HUES6 (cell line): ENCODE data around the gene ZNF76.
"Not testable (repeated sequence)": the region's sequence is repeated elsewhere in the genome, so short reads cannot be mapped to it uniquely, and the experiment has no call there.

Experiments
- H3K27ac ChIP-seq: 2 replicates; pipeline ENCODE4 v1.7.0; 2013; ENCODE audit warnings: low read depth, mild to moderate bottlenecking, low read length, inconsistent platforms
- H3K27me3 ChIP-seq: 2 replicates; pipeline ENCODE4 v1.6.1; 2013; ENCODE audit warnings: low read length; ENCODE audit not compliant: control insufficient read depth, insufficient read depth
- H3K36me3 ChIP-seq: 2 replicates; pipeline ENCODE4 v1.6.1; 2013; ENCODE audit warnings: low read length; ENCODE audit not compliant: control insufficient read depth, insufficient read depth
- H3K4me1 ChIP-seq: 2 replicates; pipeline ENCODE4 v1.6.1; 2013; ENCODE audit warnings: low read length; ENCODE audit not compliant: control insufficient read depth, insufficient read depth
- H3K4me3 ChIP-seq: 2 replicates; pipeline ENCODE4 v1.5.1; 2013; ENCODE audit warnings: low read depth, low read length
- H3K9ac ChIP-seq: one replicate; pipeline ENCODE4 v1.6.1; 2013; ENCODE audit warnings: mild to moderate bottlenecking, low read length
- H3K9me3 ChIP-seq: 2 replicates; pipeline ENCODE4 v1.6.1; 2013; ENCODE audit warnings: low read depth, low read length; ENCODE audit not compliant: control insufficient read depth, insufficient read depth

ZNF76 gene

DNA sequence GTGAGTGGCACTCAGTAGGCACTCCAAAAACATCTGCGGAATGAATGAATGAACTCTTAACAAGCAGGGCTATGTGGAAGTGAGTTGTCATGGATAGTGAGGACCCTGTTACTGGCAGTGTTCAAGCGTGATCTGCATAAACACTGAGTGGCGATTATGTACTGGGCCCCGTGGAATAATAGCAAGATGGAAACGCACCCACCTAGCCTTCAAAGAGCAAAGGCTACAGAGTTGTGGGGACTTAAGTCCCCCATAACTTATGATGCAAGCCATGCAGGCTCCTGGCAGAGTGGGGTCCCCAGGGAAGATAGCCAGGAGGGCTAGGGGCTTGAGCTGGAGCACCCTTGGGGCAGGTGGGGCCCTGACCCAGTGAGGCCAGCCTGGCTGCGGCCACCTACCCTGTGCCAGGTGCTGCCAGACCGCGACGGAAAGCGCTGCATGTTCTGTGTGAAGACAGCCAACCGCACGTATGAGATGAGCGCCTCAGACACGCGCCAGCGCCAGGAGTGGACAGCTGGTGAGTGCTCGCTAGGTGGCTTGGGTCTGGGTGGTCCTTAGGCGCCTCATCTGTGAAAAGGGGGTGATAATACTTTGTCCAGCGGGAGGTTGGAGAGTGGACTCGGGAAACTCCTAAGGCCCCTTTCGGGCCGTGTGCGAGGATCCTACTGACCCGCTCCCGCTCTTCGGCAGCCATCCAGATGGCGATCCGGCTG is 58.1 kb downstream of the ZNF76 start:
- peaks cover 4% of the 10 kb centered on the region; the same call in 1 of the 2 replicates for H3K36me3 ChIP-seq
- no peak overlapping the region for H3K27ac ChIP-seq
- peak overlapping the region; percentile 71 for H3K4me3 ChIP-seq
- H3K4me1 ChIP-seq = peaks cover 9% of the 10 kb centered on the region
- H3K9me3 ChIP-seq = no peaks in the 10 kb centered on the region
- H3K9ac ChIP-seq = peak overlapping the region; percentile 57
- H3K27me3 ChIP-seq = peaks cover 22% of the 10 kb centered on the region

DNA sequence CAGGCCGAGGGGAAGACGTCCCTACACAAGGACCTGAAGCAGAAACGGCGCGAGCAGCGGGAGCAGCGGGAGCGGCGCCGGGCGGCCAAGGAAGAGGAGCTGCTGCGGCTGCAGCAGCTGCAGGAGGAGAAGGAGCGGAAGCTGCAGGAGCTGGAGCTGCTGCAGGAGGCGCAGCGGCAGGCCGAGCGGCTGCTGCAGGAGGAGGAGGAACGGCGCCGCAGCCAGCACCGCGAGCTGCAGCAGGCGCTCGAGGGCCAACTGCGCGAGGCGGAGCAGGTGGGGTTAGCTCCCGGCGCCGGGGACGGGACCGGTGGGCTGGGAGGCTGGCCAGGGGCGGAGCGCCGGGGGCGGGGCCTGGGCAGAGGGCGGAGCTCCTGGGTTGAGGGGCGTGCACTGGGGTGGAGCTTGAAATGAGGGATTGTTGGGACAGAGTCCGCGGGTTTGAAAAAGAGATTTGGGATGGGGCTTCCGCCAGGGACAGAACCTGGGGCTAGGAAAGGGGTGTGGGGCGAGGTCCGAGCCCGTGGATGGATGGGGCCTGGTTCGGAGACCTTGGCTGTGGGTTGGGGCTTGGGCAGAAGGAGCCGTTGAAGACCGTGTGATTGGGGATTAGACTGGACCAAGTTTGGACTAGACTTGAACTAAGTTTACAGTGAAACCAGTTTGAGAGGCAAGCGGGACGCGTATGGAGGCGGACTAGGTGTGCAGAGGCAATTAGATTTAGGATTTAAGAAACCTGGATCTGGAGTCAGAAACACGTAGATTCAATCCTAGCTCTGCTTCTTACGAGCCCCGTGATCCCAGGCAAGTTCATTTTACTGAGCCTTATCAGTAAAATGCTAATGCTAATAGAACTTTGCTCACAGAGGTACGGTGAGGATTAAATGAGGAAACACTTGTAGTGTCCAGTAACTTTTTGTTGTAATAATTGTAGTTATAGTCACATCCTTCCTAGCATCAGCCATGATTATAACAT is 58.9 kb downstream of the ZNF76 start:
- Histone ChIP-seq H3K9ac (peak overlapping the region; percentile 57), H3K27me3 (peaks cover 22% of the 10 kb centered on the region), H3K9me3 (no peaks in the 10 kb centered on the region), H3K4me3 (peak overlapping the region; percentile 71), H3K36me3 (peaks cover 4% of the 10 kb centered on the region; the same call in 1 of the 2 replicates), H3K4me1 (peaks cover 9% of the 10 kb centered on the region), H3K27ac (no peak overlapping the region)

DNA sequence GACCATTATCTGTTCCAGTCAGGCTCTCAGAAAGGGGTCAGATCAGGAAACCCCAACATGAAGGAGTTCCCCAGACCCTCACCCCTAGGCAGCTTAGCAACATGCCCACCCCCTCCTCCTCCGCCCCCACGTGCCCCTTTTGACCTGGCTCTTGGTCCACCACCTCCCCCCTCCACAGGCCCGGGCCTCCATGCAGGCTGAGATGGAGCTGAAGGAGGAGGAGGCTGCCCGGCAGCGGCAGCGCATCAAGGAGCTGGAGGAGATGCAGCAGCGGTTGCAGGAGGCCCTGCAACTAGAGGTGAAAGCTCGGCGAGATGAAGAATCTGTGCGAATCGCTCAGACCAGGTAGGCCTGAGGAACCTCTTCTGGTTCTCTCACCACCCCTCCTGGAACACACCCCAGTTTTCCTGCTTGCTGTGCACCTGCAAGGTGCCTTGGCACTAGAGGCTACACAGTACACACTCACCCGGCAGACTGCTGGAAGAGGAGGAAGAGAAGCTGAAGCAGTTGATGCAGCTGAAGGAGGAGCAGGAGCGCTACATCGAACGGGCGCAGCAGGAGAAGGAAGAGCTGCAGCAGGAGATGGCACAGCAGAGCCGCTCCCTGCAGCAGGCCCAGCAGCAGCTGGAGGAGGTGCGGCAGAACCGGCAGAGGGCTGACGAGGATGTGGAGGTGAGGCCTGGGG is 60.0 kb downstream of the ZNF76 start:
- no peaks in the 10 kb centered on the region for H3K9me3 ChIP-seq
- H3K4me3 ChIP-seq = no peak overlapping the region
- peaks cover 9% of the 10 kb centered on the region for H3K4me1 ChIP-seq
- H3K27me3 ChIP-seq = peaks cover 22% of the 10 kb centered on the region
- peaks cover 4% of the 10 kb centered on the region; the same call in 1 of the 2 replicates for H3K36me3 ChIP-seq
- no peak overlapping the region for H3K9ac ChIP-seq
- no peak overlapping the region for H3K27ac ChIP-seq

DNA sequence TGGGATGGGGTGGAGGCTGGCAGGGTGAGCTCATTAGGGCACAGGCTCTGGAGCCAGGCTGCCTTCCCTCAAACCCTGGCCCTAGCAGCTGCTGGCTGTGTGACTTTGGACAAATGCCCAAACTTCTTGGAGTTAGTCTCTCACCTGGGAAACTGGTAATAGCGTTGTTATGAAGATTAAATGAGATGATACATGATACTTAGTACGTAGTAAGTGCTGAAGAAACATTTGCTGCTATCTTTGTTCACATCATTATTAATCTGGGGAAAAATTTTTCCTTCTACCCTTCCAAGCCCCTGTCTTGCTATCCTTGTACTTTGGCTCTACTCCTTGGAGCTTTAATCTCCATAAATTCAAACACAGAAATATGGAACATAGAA is 60.5 kb downstream of the ZNF76 start:
- Histone ChIP-seq H3K27ac (no peak overlapping the region), H3K36me3 (peaks cover 4% of the 10 kb centered on the region; the same call in 1 of the 2 replicates), H3K4me1 (peaks cover 9% of the 10 kb centered on the region), H3K27me3 (peaks cover 22% of the 10 kb centered on the region), H3K9me3 (no peaks in the 10 kb centered on the region), H3K9ac (no peak overlapping the region), H3K4me3 (no peak overlapping the region)

DNA sequence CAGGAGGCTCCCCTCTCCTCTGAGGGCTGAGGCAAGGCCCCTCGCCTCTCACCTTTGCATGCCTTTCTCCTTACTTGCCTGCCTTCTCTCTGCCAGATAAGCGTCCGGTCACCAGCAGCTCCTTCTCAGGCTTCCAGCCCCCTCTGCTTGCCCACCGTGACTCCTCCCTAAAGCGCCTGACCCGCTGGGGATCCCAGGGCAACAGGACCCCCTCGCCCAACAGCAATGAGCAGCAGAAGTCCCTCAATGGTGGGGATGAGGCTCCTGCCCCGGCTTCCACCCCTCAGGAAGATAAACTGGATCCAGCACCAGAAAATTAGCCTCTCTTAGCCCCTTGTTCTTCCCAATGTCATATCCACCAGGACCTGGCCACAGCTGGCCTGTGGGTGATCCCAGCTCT is 61.6 kb downstream of the ZNF76 start:
- H3K9ac ChIP-seq = no peak overlapping the region
- H3K27me3 ChIP-seq = peaks cover 21% of the 10 kb centered on the region
- no peak overlapping the region for H3K4me3 ChIP-seq
- H3K36me3 ChIP-seq = peaks cover 4% of the 10 kb centered on the region; the same call in 1 of the 2 replicates
- H3K9me3 ChIP-seq = no peaks in the 10 kb centered on the region
- H3K4me1 ChIP-seq = peaks cover 9% of the 10 kb centered on the region
- H3K27ac ChIP-seq = no peak overlapping the region

DNA sequence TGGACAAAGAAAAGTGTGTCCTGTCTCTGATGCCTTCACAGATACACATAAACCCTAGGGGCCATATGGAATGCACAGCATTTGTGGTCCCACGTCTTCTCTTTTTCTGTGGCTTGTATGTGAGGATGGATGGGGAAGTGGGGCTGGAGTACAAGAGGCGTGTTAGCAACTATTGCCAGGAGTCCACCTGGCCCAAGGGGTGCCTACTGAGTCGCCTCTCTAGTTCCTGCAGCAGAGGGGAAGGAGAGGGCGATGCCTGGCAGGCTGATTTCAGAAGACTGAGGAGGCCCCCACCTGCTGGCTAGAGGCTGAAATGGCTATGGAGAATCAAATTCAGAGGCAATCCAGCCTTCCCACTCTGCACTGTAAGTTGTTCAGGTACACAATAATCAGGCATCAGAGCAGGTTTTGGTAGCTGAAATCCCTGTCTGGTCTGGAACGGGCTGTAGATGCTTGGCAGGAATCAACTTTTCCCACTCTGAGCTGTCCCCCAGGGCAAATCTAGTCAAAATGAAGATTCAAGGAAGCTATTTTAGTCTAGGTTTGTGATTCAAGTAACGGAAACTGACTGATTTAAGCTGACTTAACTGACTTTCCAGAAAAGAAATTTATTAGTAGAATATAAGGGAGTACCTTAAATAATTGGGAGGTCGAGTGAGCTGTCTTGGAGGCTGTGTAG is 68.0 kb downstream of the ZNF76 start:
- H3K27ac ChIP-seq = no peak overlapping the region
- no peaks in the 10 kb centered on the region for H3K27me3 ChIP-seq
- H3K4me3 ChIP-seq = no peak overlapping the region
- peaks cover 5% of the 10 kb centered on the region; the same call in 1 of the 2 replicates for H3K9me3 ChIP-seq
- H3K4me1 ChIP-seq = no peaks in the 10 kb centered on the region; the same call in 1 of the 2 replicates
- H3K36me3 ChIP-seq = no peaks in the 10 kb centered on the region
- no peak overlapping the region for H3K9ac ChIP-seq

DNA sequence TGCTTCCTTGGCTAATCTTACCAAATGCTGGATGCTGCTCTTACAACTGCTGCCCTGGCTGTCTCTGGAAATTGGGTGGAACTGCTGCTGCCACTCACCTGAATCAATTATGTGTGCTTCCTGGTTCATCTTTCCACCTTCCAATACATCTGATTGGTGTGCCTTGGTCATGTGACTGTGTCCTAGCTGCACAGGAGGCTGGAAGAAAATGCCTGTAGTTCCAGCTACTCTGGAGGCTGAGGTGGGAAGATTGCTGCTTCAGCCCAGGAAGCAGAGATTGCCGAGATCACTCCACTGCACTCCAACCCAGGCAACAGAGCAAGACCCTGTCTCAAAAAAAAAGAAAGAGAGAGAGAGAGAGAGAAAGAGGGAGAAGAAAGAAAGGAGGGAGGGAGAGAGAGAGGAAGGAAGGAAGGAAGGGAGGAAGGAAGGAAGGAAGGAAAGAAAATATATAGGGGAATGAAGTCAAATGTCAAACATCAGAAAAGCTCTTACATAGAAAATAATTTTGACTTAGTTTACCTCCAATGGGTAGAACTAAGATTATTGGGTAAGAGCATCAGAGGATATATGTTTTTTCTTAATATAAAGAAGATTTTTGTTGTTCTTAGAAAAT is 68.7 kb downstream of the ZNF76 start:
- H3K4me1 ChIP-seq = no peaks in the 10 kb centered on the region; the same call in 1 of the 2 replicates

DNA sequence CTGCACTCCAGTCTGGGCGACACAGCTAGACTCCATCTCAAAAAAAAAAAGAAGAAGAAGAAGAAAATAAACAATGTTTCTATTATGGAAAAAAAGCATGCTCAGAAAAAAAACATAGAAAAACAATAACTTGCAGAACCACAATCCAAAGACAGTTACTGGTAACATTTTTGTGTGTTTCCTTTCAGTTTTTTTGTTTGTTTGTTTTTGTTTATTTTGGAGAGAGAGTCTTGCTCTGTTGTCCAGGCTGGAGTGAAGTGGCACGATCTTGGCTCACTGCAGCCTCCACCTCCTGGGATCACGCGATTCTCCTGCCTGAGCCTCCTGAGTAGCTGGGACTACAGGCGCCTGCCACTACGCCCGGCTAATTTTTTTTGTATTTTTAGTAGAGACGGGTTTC is 69.4 kb downstream of the ZNF76 start:
- not testable (repeated sequence) for H3K4me1 ChIP-seq

More for the DNA sequence above, 68.7 kb downstream of the ZNF76 start:
- no peak overlapping the region for H3K4me3 ChIP-seq
- H3K9ac ChIP-seq = no peak overlapping the region
- no peaks in the 10 kb centered on the region for H3K36me3 ChIP-seq
- no peaks in the 10 kb centered on the region for H3K27me3 ChIP-seq
- H3K9me3 ChIP-seq = peaks cover 5% of the 10 kb centered on the region; the same call in 1 of the 2 replicates
- no peak overlapping the region for H3K27ac ChIP-seq

DNA sequence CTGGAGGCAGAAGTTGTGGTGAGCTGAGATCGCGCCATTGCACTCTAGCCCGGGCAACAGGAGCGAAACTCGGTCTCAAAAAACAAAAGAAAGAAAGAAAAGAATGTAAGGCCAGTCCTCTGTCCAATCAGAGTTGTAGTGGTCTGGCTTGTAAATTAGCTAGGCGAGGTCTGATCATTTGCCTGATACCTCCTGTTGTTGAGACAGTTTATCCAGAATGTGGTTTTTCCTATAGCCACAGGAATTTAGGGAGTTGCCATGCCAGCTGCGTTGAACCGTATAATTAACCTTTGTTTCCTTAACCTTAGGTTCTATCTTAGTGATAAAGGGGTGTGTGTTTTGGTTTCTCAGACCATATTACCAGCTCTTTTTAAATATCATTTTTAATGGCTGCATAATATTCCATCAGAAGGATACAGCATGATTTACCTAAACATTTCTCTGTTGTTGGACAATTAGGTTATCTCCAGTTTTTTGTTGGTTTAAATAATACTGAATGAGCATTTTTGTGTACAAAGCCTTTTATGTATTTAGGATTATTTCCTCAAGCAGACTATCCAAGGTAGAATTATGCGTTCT is 71.1 kb downstream of the ZNF76 start:
- H3K9ac ChIP-seq = no peak overlapping the region
- no peak overlapping the region for H3K27ac ChIP-seq
- H3K36me3 ChIP-seq = no peaks in the 10 kb centered on the region
- no peaks in the 10 kb centered on the region; the same call in 1 of the 2 replicates for H3K4me1 ChIP-seq
- peaks cover 5% of the 10 kb centered on the region; the same call in 1 of the 2 replicates for H3K9me3 ChIP-seq
- no peak overlapping the region for H3K4me3 ChIP-seq
- H3K27me3 ChIP-seq = no peaks in the 10 kb centered on the region

More for the DNA sequence above, 69.4 kb downstream of the ZNF76 start:
- not testable (repeated sequence) for H3K4me3 ChIP-seq, H3K9me3 ChIP-seq, H3K27ac ChIP-seq, H3K27me3 ChIP-seq, H3K9ac ChIP-seq, H3K36me3 ChIP-seq
